ENCODE results near the gene SLC22A8.
A peak's percentile ranks its signal among the peaks of the same experiment; 100 is the strongest.

The SLC22A8 gene

GRCh38 chr11:62976109-62976508, 39.5 kb downstream of the SLC22A8 start:
- no peak for TF ChIP-seq CTCF (IDR thresholded peaks at IDR 0.05)
- H3K4me3 ChIP-seq, result no peak overlapping the region
- no peak overlapping the region for H3K27ac ChIP-seq
- peak; percentile 8 for DNase-seq (ENCODE audit: low spot score)

GRCh38 chr11:62974848-62975522, 40.7 kb downstream of the SLC22A8 start:
- TF ChIP-seq CTCF (IDR thresholded peaks at IDR 0.05), result no peak
- peak; percentile 45 for DNase-seq (ENCODE audit: low spot score)

GRCh38 chr11:62965574-62965973, 50.1 kb downstream of the SLC22A8 start:
- Histone ChIP-seq H3K27ac (no peak overlapping the region), H3K4me3 (no peak overlapping the region)
- DNase-seq (ENCODE audit: low spot score), result peak; percentile 3
- no peak for TF ChIP-seq CTCF (IDR thresholded peaks at IDR 0.05)

More at GRCh38 chr11:62974848-62975522, 40.7 kb downstream of the SLC22A8 start:
- no peak overlapping the region for H3K4me3 ChIP-seq
- no peak overlapping the region for H3K27ac ChIP-seq

- TF ChIP-seq CTCF (IDR thresholded peaks at IDR 0.05), result no peak
- no peak overlapping the region for H3K27ac ChIP-seq
- no peak for DNase-seq (ENCODE audit: low spot score)
Observed at GRCh38 chr11:62962391-62962790, 53.2 kb downstream of the SLC22A8 start.

GRCh38 chr11:62961017-62961570, 54.5 kb downstream of the SLC22A8 start:
- TF ChIP-seq CTCF (IDR thresholded peaks at IDR 0.05), result no peak
- DNase-seq (ENCODE audit: low spot score), result peak; percentile 22
- Histone ChIP-seq H3K27ac (no peak overlapping the region), H3K4me3 (no peak overlapping the region)

More at GRCh38 chr11:62962391-62962790, 53.2 kb downstream of the SLC22A8 start:
- H3K4me3 ChIP-seq, result no peak overlapping the region

GRCh38 chr11:62959422-62959980, 56.1 kb downstream of the SLC22A8 start:
- no peak for DNase-seq (ENCODE audit: low spot score)
- H3K27ac ChIP-seq, result no peak overlapping the region

More at GRCh38 chr11:62959422-62959980, 56.1 kb downstream of the SLC22A8 start:
- no peak overlapping the region for H3K4me3 ChIP-seq
- no peak for TF ChIP-seq CTCF (IDR thresholded peaks at IDR 0.05)

All from coronary artery (tissue), 2 donors.